Liver (tissue), 9 donors: ENCODE measurements around the gene GTF3C4. TPM values are rescaled to one million over a fixed set of nuclear protein-coding genes. Genes with fewer than 3 reads are reported as not detected.

Experiments
- DNase-seq: peaks from one replicate; pipeline ENCODE4 v3.0.0-alpha.2; 2017; ENCODE audit warnings: low spot score
- H3K27ac ChIP-seq, 2 donors: one replicate each; pipeline ENCODE4 v1.7.0; 2013; ENCODE audit warnings: inconsistent platforms in 2 of 2, low read length in 2 of 2, control low read depth in 1 of 2, low read depth in 1 of 2, mild to moderate bottlenecking in 1 of 2
- H3K27me3 ChIP-seq, 4 donors: one replicate each; pipeline versions ENCODE4 v1.6.1 to v1.7.0; 2013; ENCODE audit warnings: low read length in 3 of 4, inconsistent platforms in 1 of 4, mild to moderate bottlenecking in 1 of 4, moderate library complexity in 1 of 4; ENCODE audit not compliant: control insufficient read depth in 4 of 4, insufficient read depth in 4 of 4
- H3K36me3 ChIP-seq, 4 donors: one replicate each; pipeline versions ENCODE4 v1.6.1 to v1.7.0; 2013; ENCODE audit warnings: low read length in 3 of 4, mild to moderate bottlenecking in 3 of 4, low read depth in 1 of 4, moderate library complexity in 1 of 4; ENCODE audit not compliant: control insufficient read depth in 4 of 4, insufficient read depth in 3 of 4
- H3K4me1 ChIP-seq, 4 donors: one replicate each; pipeline versions ENCODE4 v1.6.1 to v1.7.0; 2013; ENCODE audit warnings: low read length in 3 of 4, mild to moderate bottlenecking in 3 of 4, moderate library complexity in 1 of 4; ENCODE audit not compliant: control insufficient read depth in 4 of 4, insufficient read depth in 4 of 4
- H3K4me3 ChIP-seq, 3 donors: one replicate each; pipeline versions ENCODE4 v1.6.1 to v1.7.0; 2013; ENCODE audit warnings: low read length in 3 of 3, control low read depth in 1 of 3, low read depth in 1 of 3, mild to moderate bottlenecking in 1 of 3
- H3K9ac ChIP-seq, 2 donors: one replicate each; pipeline ENCODE4 v1.7.0; 2013; ENCODE audit warnings: low read length in 2 of 2, mild to moderate bottlenecking in 2 of 2, moderate library complexity in 2 of 2, control low read depth in 1 of 2, low read depth in 1 of 2
- H3K9me3 ChIP-seq, 4 donors: one replicate each; pipeline versions ENCODE4 v1.6.1 to v1.7.0; 2013; ENCODE audit warnings: low read length in 3 of 4; ENCODE audit not compliant: control insufficient read depth in 4 of 4
- ATF3 ChIP-seq: IDR thresholded peaks from 2 replicates; pipeline ENCODE4 v1.6.1; 2016; ENCODE audit warnings: antibody characterized with exemption
- CTCF ChIP-seq: fragments of 150-350 bp; IDR thresholded peaks from 2 replicates; pipeline ENCODE4 v1.5.1; 2017; ENCODE audit warnings: improper control_type of control experiment, low read depth, low read length; ENCODE audit not compliant: missing input control
- EGR1 ChIP-seq, 2 donors: IDR thresholded peaks; 2 replicates each; pipeline ENCODE4 v1.6.1; 2016 to 2018; ENCODE audit warnings: antibody characterized with exemption in 2 of 2, low read depth in 2 of 2
- FOXA1 ChIP-seq: IDR thresholded peaks from 2 replicates; pipeline ENCODE4 v1.6.1; 2016; ENCODE audit warnings: antibody characterized with exemption
- FOXA2 ChIP-seq: IDR thresholded peaks from 2 replicates; pipeline ENCODE4 v1.6.1; 2016; ENCODE audit warnings: antibody characterized with exemption
- GABPA ChIP-seq, 2 donors: IDR thresholded peaks in 1 of 2; conservative IDR thresholded peaks in 1 of 2; 2 replicates each; pipeline ENCODE4 v1.6.1; 2016; ENCODE audit warnings: antibody characterized with exemption in 2 of 2, mild to moderate bottlenecking in 1 of 2, moderate library complexity in 1 of 2
- HNF4A ChIP-seq, 2 donors: conservative IDR thresholded peaks; 2 replicates each; pipeline ENCODE4 v1.6.1; 2016; ENCODE audit warnings: antibody characterized with exemption in 2 of 2, mild to moderate bottlenecking in 2 of 2
- HNF4G ChIP-seq: IDR thresholded peaks from 2 replicates; pipeline ENCODE4 v1.6.1; 2016; ENCODE audit warnings: antibody characterized with exemption
- JUND ChIP-seq, 2 donors: IDR thresholded peaks; 2 replicates each; pipeline ENCODE4 v1.6.1; 2016; ENCODE audit warnings: antibody characterized with exemption in 2 of 2
- MAX ChIP-seq: IDR thresholded peaks from 2 replicates; pipeline ENCODE4 v1.6.1; 2016; ENCODE audit warnings: antibody characterized with exemption
- NR2F2 ChIP-seq: IDR thresholded peaks from 2 replicates; pipeline ENCODE4 v1.6.1; 2016; ENCODE audit warnings: antibody characterized with exemption
- RAD21 ChIP-seq, 2 donors: IDR thresholded peaks; 2 replicates each; pipeline ENCODE4 v1.6.1; 2016; ENCODE audit warnings: antibody characterized with exemption in 2 of 2, mild to moderate bottlenecking in 2 of 2
- REST ChIP-seq: IDR thresholded peaks from 2 replicates; pipeline ENCODE4 v1.6.1; 2016; ENCODE audit warnings: antibody characterized with exemption, mild to moderate bottlenecking
- RXRA ChIP-seq, 2 donors: IDR thresholded peaks; 2 replicates each; pipeline ENCODE4 v1.6.1; 2017 to 2018; ENCODE audit warnings: antibody characterized with exemption in 2 of 2, mild to moderate bottlenecking in 1 of 2
- SP1 ChIP-seq: IDR thresholded peaks from 2 replicates; pipeline ENCODE4 v1.6.1; 2018; ENCODE audit warnings: antibody characterized with exemption, mild to moderate bottlenecking
- TAF1 ChIP-seq: conservative IDR thresholded peaks from 2 replicates; pipeline ENCODE4 v1.6.1; 2016; ENCODE audit warnings: antibody characterized with exemption, mild to moderate bottlenecking
- YY1 ChIP-seq: IDR thresholded peaks from 2 replicates; pipeline ENCODE4 v1.6.1; 2016; ENCODE audit warnings: antibody characterized with exemption, mild to moderate bottlenecking
- ZBTB33 ChIP-seq: IDR thresholded peaks from 2 replicates; pipeline ENCODE4 v1.6.1; 2016; ENCODE audit warnings: antibody characterized with exemption
- WGBS: extraction: QIAGEN DNeasy Blood & Tissue Kit; methylation state at CpG from one replicate; pipeline ENCODE4 v1.1.7; 2013; 5-methylcytosine and 5-hydroxymethylcytosine counted together
- polyA plus RNA-seq, 2 donors: library from polyadenylated mRNA; stranded (reverse) in 1 of 2; unstranded in 1 of 2; fragments of 200-250 nt in 1 of 2; fragments of >200 nt in 1 of 2; fragmentation: Nextera tagmentation in 1 of 2; extraction: Ambion mirVana in 1 of 2; gene quantifications; one replicate each; pipeline versions ENCODE4 v1.2.1 to v1.2.3, GENCODE V29; 2013 to 2015
- total RNA-seq, 2 donors: library from RNA; depleted of rRNA; stranded (reverse); fragments of >200 nt; gene quantifications; one replicate each; pipeline ENCODE4 v1.2.3, GENCODE V29; 2014
- donor health status: healthy.
- donor health status: healthy.
- donor health status: healthy.
- donor health status: healthy.
- donor health status: healthy.

GTF3C4 gene
- total and polyA plus RNA-seq, 4 donors: 1.4 to 7.2 (median 5.0) TPM

- no peak overlapping the region for H3K27ac ChIP-seq
- 87% methylated on average over 2 of the region's 2 CpGs for WGBS
- DNase-seq: no peak
- H3K9ac ChIP-seq: no peak overlapping the region
- TF ChIP-seq CTCF (no peak), GABPA (IDR thresholded peaks at IDR 0.05 in 1 of 2, conservative IDR thresholded peaks at IDR 0.05 in 1 of 2) (no peak), ZBTB33 (no peak), TAF1 (no peak), ATF3 (no peak), SP1 (no peak), EGR1 (IDR thresholded peaks at IDR 0.05; ENCODE audit: low read depth in 2 of 2) (no peak), FOXA2 (no peak), NR2F2 (no peak), RAD21 (IDR thresholded peaks at IDR 0.05) (no peak), MAX (no peak), HNF4A (conservative IDR thresholded peaks at IDR 0.05) (no peak), JUND (IDR thresholded peaks at IDR 0.05) (no peak), REST (no peak), RXRA (IDR thresholded peaks at IDR 0.05) (no peak), HNF4G (no peak), YY1 (no peak), FOXA1 (no peak)
- peaks cover 16 to 78% (median 53%) of the 10 kb centered on the region in 4 donors for H3K36me3 ChIP-seq
- no peaks in the 10 kb centered on the region for H3K9me3 ChIP-seq
- no peaks in the 10 kb centered on the region for H3K27me3 ChIP-seq
- H3K4me1 ChIP-seq: no peaks in the 10 kb centered on the region
- no peak overlapping the region for H3K4me3 ChIP-seq
These were observed 22.5 kb upstream of the GTF3C4 start for GRCh38 chr9:132647806-132648205.
